MV-4-11 (cell line): ENCODE measurements around the gene SV2A.
"Not testable (repeated sequence)": the region's sequence is repeated elsewhere in the genome, so short reads cannot be mapped to it uniquely, and the experiment has no call there.

Experiments used
- DNase-seq: peaks from one replicate; lab custom pipeline; 2025; lab: John Stamatoyannopoulos, UW

The SV2A gene

GRCh38 chr1:149917571-149918144, at the start of gene SV2A:
TSS of gene SV2A (minus strand) at chr1:149917844. CDS start at chr1:149913840, 4,004 bp downstream.
- DNase-seq: no peak

DNA sequence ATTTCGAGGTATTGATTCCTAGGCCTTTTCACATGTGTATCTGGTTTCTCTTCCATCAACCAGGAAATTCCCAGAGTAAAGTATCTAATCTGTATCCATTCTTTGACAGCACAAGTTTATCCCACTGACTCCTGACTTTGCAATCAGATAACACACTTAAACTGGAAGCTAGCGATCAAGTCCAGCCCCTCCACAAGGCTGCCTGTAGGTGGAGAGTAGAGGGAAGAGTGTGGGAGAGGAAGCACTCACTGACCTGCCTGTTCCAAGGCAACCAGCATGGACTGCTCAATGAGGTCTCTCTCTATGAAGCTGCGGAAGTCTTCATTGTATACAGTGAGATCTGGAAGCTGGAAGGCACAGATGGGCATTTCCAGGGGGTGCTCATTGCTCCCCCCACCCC, 49.4 kb upstream of the SV2A start:
- DNase-seq: no peak

GRCh38 chr1:149966405-149966804, 48.8 kb upstream of the SV2A start:
- no peak for DNase-seq

DNA sequence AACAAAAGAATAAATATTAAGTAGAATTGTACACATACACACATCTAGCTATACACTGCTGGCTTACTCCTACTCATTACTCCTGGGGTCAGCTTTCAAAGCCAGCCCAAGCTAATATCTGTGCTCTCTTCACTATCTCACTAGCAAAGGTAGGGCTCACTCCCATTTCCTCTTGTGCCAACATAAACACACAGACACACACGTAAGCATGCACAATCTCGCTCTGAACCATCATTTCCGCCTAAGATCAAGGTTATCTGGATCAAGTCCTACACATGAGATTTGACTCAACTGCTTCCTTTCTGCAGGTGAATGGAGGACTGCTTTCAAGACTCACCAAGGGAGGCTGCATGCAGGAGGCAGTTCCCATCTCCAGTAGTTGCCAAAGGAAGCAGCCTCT, 47.8 kb upstream of the SV2A start:
- DNase-seq: no peak

DNA sequence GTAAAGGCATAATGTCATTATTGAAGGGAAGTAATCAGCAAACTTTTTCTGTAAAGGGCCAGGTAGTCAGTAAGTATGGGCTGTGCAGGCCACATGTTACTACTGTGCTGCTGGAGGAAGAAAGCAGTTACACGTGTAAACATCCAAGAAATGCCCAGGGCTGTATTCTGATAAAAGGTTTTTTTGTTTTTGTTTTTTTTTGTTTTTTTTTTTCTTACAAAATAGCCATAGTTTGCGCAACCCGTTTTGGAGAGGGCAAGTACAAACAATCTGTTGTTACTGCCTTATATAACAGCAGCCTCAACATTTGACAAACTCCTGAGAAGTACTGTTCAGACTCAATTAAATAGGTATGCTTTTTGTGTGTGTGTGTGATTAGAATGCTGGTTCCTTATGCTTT, 45.7 kb upstream of the SV2A start:
- DNase-seq: no peak

GRCh38 chr1:149962736-149963135, 45.1 kb upstream of the SV2A start:
- DNase-seq: no peak

DNA sequence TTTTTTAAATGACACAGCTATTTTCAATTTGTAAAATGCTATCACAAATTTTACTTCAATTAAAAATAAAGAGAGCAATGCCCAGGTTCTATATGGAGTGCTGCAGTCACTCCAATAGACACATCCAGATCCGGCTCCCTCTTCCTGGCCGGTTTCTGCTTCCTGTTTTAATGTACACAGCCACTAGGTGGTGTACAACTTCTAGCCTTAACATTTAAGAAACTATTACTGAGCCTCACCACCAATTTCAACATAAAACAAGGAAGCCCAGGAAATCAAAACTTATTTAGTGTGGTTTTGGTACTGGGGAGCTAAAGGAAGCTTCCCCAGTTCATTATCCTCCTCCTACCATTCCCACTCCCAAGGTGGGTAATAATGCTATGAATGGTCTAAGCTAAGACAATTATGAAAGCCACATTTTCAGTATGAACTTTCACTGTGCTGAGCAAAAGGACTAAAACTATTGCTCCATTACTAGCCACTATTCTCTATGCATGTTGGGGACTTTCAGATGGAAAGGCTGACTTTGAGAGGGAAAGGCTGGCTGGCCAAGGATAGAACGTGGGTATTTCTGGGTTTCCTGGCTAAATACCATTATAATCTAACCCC, 44.5 kb upstream of the SV2A start:
- DNase-seq: peak; percentile 85

DNA sequence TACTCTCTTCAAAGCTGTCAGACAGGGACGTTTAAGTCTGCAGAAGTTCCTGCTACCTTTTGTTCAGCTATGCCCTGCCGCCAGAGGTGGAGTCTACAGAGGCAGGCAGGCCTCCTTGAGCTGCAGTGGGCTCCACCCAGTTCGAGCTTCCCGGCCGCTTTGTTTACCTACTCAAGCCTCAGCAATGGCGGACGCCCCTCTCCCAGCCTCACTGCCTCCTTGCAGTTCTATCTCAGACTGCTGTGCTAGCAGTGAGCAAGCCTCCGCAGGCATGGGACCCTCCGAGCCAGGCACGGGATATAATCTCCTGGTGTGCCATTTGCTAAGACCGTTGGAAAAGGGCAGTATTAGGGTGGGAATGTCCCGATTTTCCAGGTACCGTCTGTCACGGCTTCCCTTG, 39.9 kb upstream of the SV2A start:
- not testable (repeated sequence) for DNase-seq

- no peak for DNase-seq
These were observed 32.3 kb upstream of the SV2A start for GRCh38 chr1:149949911-149950310.

DNA sequence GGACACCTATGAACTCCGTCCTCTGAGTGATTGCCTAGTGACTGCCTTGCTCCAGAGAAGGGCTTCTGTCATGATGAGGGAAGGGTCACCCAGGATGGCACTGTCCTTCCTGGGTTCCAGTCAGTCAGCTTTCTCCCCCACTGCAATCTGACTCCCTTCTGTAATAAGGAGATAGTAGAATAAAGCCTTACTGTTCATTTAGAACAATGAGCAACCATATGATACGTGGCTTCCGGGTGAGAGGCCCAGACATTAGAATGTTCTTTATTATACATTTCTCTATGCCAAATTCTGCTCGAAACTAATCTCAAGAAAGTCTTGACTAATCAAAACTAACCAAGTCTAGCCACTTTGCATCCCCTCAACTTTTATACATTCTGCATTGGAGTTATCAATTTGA, 27.6 kb upstream of the SV2A start:
- no peak for DNase-seq

GRCh38 chr1:149942885-149943284, 25.2 kb upstream of the SV2A start:
- no peak for DNase-seq

DNA sequence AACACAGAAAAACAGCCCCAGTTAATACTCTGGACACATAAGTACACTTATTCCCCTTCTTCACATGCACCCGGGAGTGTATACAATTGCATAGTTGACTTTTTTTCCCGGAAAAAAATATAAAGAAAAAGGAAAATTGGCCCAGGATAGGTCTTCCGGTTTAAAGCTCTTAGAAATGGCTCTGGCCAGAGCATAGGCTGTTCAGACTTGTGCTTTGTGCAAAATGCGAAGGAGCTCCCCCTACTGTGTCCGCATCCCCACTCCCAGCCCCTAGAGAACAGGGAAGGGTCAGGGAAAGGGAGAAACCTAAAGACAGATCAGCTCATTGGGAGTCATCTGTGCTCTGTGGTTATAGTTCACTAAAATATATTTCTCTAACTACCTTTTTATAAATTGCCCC, 24.6 kb upstream of the SV2A start:
- DNase-seq: no peak

- no peak for DNase-seq
These were observed 22.8 kb upstream of the SV2A start for GRCh38 chr1:149940427-149940826.

DNA sequence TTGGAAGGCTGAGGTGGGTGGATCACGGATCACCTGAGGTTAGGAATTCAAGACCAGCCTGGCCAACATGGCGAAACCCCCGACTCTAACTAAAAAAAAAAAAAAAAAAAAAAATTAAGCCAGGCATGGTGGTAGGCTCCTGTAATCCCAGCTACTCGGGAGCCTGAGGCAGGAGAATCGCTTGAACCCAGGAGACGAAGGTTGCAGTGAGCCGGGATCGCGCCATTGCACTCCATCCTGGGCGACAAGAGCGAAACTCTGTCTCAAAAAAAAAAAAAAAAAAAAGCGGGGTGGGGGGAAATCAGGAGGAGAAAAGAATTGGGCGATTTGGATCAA, 21.0 kb upstream of the SV2A start:
- DNase-seq: not testable (repeated sequence)

GRCh38 chr1:149937759-149938158, 20.1 kb upstream of the SV2A start:
- no peak for DNase-seq

- DNase-seq: no peak
These were observed 19.5 kb upstream of the SV2A start for GRCh38 chr1:149936992-149937705.

GRCh38 chr1:149936170-149936991, 18.7 kb upstream of the SV2A start, which contains the start of gene MTMR11:
TSS of gene MTMR11 (minus strand) at chr1:149936879. CDS start at chr1:149936647, 232 bp downstream.
- no peak for DNase-seq

DNA sequence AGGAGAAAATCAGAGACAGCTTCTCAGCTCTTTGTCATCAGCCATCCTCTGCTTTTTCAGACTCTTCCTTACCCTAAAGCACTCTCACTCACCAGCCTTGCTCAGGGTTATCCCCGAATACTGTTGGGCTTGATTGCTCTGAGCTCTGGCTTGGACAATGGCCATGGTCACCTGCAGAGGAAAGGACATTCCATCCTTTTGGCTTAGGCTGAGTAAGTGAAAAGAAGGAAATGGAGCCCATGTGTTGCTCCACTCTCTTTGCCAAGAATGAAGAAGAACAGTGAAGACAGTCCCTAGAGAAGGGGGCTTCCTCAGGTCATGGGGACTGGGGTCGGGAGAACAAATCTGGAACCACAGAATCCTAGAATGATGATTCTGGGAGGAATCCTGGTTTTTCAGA, 16.7 kb upstream of the SV2A start:
- no peak for DNase-seq

GRCh38 chr1:149933208-149933607, 15.6 kb upstream of the SV2A start:
- no peak for DNase-seq

DNA sequence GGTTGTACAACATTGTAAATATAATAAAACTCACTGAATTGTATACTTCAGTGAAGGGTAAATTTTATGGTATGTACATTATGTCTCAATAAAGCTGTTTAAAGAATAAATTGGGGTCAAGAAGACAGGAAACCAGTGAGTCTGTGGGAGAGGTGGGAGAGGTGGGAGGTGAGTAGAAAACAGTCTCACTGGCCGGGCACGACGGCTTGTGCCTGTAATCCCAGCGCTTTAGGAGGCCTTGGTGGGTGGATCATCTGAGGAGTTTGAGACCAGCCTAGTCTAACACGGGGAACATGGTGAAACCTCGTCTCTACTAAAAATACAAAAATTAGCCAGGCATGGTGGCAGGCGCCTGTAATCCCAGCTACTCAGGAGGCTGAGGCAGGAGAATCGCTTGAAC, 14.8 kb upstream of the SV2A start:
- no peak for DNase-seq

GRCh38 chr1:149931212-149931790, 13.7 kb upstream of the SV2A start:
- peak; percentile 88 for DNase-seq

- DNase-seq: no peak
These were observed 12.2 kb upstream of the SV2A start for GRCh38 chr1:149929856-149930255.

- DNase-seq: peak; percentile 40
These were observed 10.7 kb upstream of the SV2A start for GRCh38 chr1:149928401-149928724.
